Skeletal muscle cell (primary cell): Measurements from ENCODE around the gene ETFDH.
"Not testable (repeated sequence)": the region's sequence is repeated elsewhere in the genome, so short reads cannot be mapped to it uniquely, and the experiment has no call there.

ENCODE experiments used
- DNase-seq: peaks from one replicate; pipeline ENCODE4 v3.0.0-alpha.2; 2010; ENCODE audit warnings: low read depth
- H3K4me3 ChIP-seq: 2 replicates; pipeline ENCODE4 v1.5.1; 2011; ENCODE audit warnings: low read depth, mild to moderate bottlenecking, control low read depth, low read length, moderate library complexity

ETFDH gene

GRCh38 chr4:158741326-158742021 is 69.4 kb downstream of the ETFDH start:
- H3K4me3 ChIP-seq = no peak overlapping the region
- no peak for DNase-seq

DNA sequence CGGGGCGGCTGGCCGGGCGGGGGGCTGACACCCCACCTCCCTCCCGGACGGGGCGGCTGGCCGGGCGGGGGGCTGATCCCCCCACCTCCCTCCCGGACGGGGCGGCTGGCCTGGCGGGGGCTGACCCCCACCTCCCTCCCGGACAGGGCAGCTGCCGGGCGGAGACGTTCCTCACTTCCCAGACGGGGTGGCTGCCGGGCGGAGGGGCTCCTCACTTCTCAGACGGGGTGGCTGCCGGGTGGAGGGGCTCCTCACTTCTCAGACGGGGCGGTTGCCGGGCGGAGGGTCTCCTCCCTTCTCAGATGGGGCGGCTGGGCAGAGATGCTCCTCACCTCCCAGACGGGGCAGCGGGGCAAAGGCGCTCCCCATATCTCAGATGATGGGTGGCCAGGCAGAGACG is 74.4 kb downstream of the ETFDH start:
- DNase-seq, H3K4me3 ChIP-seq: not testable (repeated sequence)

DNA sequence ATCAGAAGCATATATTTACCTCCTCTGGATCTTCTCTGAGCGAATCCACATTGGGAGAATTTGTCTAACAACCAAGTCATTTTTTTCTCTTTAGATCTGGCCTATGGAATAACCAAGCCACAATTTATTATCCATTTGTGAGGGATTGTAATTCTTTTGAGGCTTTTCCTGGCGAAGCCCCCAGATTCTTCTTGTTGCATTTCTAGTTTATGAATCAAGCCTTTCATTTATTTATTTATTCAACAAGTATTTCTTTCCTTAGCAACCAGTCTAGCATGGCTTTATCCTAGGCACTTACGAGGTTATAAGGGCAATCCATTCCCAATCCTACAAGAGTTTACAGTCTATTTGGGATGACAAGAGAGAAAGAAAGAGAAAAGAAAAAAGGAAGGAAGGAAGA is 78.3 kb downstream of the ETFDH start:
- DNase-seq = no peak
- H3K4me3 ChIP-seq = no peak overlapping the region

GRCh38 chr4:158754385-158755180 is 82.5 kb downstream of the ETFDH start:
- H3K4me3 ChIP-seq = no peak overlapping the region
- DNase-seq = no peak

DNA sequence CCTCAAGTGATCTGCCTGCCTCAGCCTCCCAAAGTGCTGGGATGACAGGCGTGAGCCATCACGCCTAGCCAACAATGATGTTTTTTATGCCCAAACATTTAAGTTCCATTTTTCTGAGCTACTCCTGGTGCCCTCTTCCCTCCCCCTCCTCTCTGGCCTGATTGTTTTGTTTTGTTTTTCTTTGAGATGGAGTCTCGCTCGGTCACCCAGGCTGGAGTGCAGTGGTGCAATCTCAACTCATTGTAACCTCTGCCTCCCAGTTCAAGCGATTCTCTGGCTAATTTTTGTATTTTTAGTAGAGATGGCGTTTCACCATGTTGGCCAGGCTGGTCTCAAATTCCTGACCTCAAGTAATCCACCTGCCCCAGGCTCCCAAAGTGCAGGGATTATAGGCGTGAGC is 83.7 kb downstream of the ETFDH start:
- DNase-seq, H3K4me3 ChIP-seq: not testable (repeated sequence)

- H3K4me3 ChIP-seq = no peak overlapping the region
- no peak for DNase-seq
Observed at GRCh38 chr4:158756588-158756987, 84.5 kb downstream of the ETFDH start.

DNA sequence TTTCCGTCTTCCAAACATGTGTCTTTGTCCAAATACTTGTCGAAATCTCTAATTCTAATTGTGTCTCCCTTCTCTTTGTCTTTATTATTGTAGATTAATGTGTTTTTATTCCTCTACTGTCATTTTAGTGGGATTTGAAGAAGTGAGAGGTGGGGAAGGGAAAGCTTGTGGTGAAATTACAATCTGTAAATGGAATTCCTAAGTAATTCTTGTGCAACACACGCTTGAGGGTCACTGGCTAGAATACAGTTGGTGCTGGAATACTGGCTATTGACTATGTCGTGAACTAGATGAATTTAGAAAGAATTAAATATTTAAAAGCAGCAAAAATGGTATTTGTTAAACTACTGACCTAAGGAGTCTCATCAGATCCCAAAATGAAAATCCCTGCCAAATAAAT is 86.0 kb downstream of the ETFDH start:
- no peak overlapping the region for H3K4me3 ChIP-seq
- DNase-seq = no peak

GRCh38 chr4:158758703-158759102 is 86.6 kb downstream of the ETFDH start:
- DNase-seq = no peak
- no peak overlapping the region for H3K4me3 ChIP-seq
